ENCODE data around the gene DHH.

The DHH gene

GRCh38 chr12:49050507-49051372, 43.9 kb downstream of the DHH start:
- DNase-seq (ENCODE audit: low read depth): no peak
- H3K4me3 ChIP-seq (replicated peaks; ENCODE audit: low read depth, low read length): no peak overlapping the region
- no peak for TF ChIP-seq CTCF (IDR thresholded peaks at IDR 0.05; ENCODE audit: low read length, missing control alignments)

- DNase-seq (ENCODE audit: low read depth): peak; percentile 68
- TF ChIP-seq CTCF (IDR thresholded peaks at IDR 0.05; ENCODE audit: low read length, missing control alignments): no peak
- H3K4me3 ChIP-seq (replicated peaks; ENCODE audit: low read depth, low read length): no peak overlapping the region
These were observed 44.9 kb downstream of the DHH start for GRCh38 chr12:49049566-49050224.

- DNase-seq (ENCODE audit: low read depth): no peak
- TF ChIP-seq CTCF (IDR thresholded peaks at IDR 0.05; ENCODE audit: low read length, missing control alignments): no peak
- no peak overlapping the region for H3K4me3 ChIP-seq (replicated peaks; ENCODE audit: low read depth, low read length)
These were observed 45.6 kb downstream of the DHH start for GRCh38 chr12:49048953-49049352.

- no peak for TF ChIP-seq CTCF (IDR thresholded peaks at IDR 0.05; ENCODE audit: low read length, missing control alignments)
These were observed 48.3 kb downstream of the DHH start for GRCh38 chr12:49046129-49046895.

GRCh38 chr12:49044660-49045059, 49.9 kb downstream of the DHH start:
- TF ChIP-seq CTCF (IDR thresholded peaks at IDR 0.05; ENCODE audit: low read length, missing control alignments): no peak
- DNase-seq (ENCODE audit: low read depth): no peak
- no peak overlapping the region for H3K4me3 ChIP-seq (replicated peaks; ENCODE audit: low read depth, low read length)

More at GRCh38 chr12:49046129-49046895, 48.3 kb downstream of the DHH start:
- no peak overlapping the region for H3K4me3 ChIP-seq (replicated peaks; ENCODE audit: low read depth, low read length)
- no peak for DNase-seq (ENCODE audit: low read depth)

- no peak overlapping the region for H3K4me3 ChIP-seq (replicated peaks; ENCODE audit: low read depth, low read length)
- peak; percentile 76 for TF ChIP-seq CTCF (IDR thresholded peaks at IDR 0.05; ENCODE audit: low read length, missing control alignments)
- DNase-seq (ENCODE audit: low read depth): peak; percentile 66
These were observed 50.7 kb downstream of the DHH start for GRCh38 chr12:49043856-49044258.

Measured in fibroblast of pulmonary artery (primary cell).